Islet of Langerhans (tissue), 1 donor: ENCODE results near the gene HIVEP3.

Experiments used
- FAIRE-seq: peaks from one replicate; lab custom pipeline; 2011; peaks lifted over from hg19 to GRCh38; lab: Jason Lieb, UNC

The HIVEP3 gene

GRCh38 chr1:41480204-41481108 lies 438.3 kb downstream of the HIVEP3 start:
- no peak for FAIRE-seq

- FAIRE-seq = no peak
Observed at GRCh38 chr1:41479808-41480160, 438.9 kb downstream of the HIVEP3 start.

- no peak for FAIRE-seq
Observed at GRCh38 chr1:41479000-41479807, 439.5 kb downstream of the HIVEP3 start.

GRCh38 chr1:41478118-41478748 lies 440.5 kb downstream of the HIVEP3 start:
- no peak for FAIRE-seq

GRCh38 chr1:41476807-41477361 lies 441.8 kb downstream of the HIVEP3 start:
- no peak for FAIRE-seq

GRCh38 chr1:41475859-41476567 lies 442.7 kb downstream of the HIVEP3 start:
- FAIRE-seq = no peak

- no peak for FAIRE-seq
Observed at GRCh38 chr1:41475346-41475745, 443.4 kb downstream of the HIVEP3 start.

GRCh38 chr1:41474490-41475271 lies 444.0 kb downstream of the HIVEP3 start:
- FAIRE-seq = no peak

- FAIRE-seq = no peak
Observed at GRCh38 chr1:41473738-41474362, 444.9 kb downstream of the HIVEP3 start.

- no peak for FAIRE-seq
Observed at GRCh38 chr1:41471658-41472057, 447.1 kb downstream of the HIVEP3 start.

GRCh38 chr1:41469706-41470105 lies 449.0 kb downstream of the HIVEP3 start:
- no peak for FAIRE-seq

GRCh38 chr1:41468122-41468762 lies 450.5 kb downstream of the HIVEP3 start:
- FAIRE-seq = no peak

GRCh38 chr1:41467673-41468072 lies 451.0 kb downstream of the HIVEP3 start:
- no peak for FAIRE-seq

GRCh38 chr1:41466146-41466545 lies 452.6 kb downstream of the HIVEP3 start:
- FAIRE-seq = no peak

- no peak for FAIRE-seq
Observed at GRCh38 chr1:41465741-41466140, 453.0 kb downstream of the HIVEP3 start.

- FAIRE-seq = no peak
Observed at GRCh38 chr1:41464885-41465284, 453.8 kb downstream of the HIVEP3 start.

- no peak for FAIRE-seq
Observed at GRCh38 chr1:41463516-41463915, 455.2 kb downstream of the HIVEP3 start.

- no peak for FAIRE-seq
Observed at GRCh38 chr1:41462680-41463004, 456.1 kb downstream of the HIVEP3 start.

- no peak for FAIRE-seq
Observed at GRCh38 chr1:41461790-41462679, 456.7 kb downstream of the HIVEP3 start.
